ENCODE results near the gene FRMD6.

- TF ChIP-seq CTCF (IDR thresholded peaks at IDR 0.05; ENCODE audit: low read depth, low read length, poor library complexity, severe bottlenecking) (no peak), EZH2phosphoT487 (IDR thresholded peaks at IDR 0.05; ENCODE audit: borderline replicate concordance, low read length) (no peak)
Measured at GRCh38 chr14:51717766-51718165, 66.1 kb downstream of the FRMD6 start.

Data from DOHH2 (cell line).